C4-2B (cell line): ENCODE data around the gene MAFG.
A peak's percentile ranks its signal among the peaks of the same experiment; 100 is the strongest.

Source experiments
- H3K27ac ChIP-seq: fragments of 450-650 bp; 2 replicates; pipeline ENCODE4 v1.5.1; 2017
- ZFX ChIP-seq: fragments of 450-650 bp; IDR thresholded peaks from 2 replicates; pipeline ENCODE4 v1.6.1; 2017
- TF ChIP-seq, protein P1 (sequence below): fragments of 450-650 bp; conservative IDR thresholded peaks from 2 replicates; pipeline ENCODE4 v1.5.1; 2017; ENCODE audit warnings: mild to moderate bottlenecking

Gene MAFG

GRCh38 chr17:81939881-81940385 lies 12.4 kb upstream of the MAFG start:
- no peak for TF ChIP-seq ZFX
- TF ChIP-seq, protein P1, sequence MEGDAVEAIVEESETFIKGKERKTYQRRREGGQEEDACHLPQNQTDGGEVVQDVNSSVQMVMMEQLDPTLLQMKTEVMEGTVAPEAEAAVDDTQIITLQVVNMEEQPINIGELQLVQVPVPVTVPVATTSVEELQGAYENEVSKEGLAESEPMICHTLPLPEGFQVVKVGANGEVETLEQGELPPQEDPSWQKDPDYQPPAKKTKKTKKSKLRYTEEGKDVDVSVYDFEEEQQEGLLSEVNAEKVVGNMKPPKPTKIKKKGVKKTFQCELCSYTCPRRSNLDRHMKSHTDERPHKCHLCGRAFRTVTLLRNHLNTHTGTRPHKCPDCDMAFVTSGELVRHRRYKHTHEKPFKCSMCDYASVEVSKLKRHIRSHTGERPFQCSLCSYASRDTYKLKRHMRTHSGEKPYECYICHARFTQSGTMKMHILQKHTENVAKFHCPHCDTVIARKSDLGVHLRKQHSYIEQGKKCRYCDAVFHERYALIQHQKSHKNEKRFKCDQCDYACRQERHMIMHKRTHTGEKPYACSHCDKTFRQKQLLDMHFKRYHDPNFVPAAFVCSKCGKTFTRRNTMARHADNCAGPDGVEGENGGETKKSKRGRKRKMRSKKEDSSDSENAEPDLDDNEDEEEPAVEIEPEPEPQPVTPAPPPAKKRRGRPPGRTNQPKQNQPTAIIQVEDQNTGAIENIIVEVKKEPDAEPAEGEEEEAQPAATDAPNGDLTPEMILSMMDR = no peak
- no peak overlapping the region for H3K27ac ChIP-seq

DNA sequence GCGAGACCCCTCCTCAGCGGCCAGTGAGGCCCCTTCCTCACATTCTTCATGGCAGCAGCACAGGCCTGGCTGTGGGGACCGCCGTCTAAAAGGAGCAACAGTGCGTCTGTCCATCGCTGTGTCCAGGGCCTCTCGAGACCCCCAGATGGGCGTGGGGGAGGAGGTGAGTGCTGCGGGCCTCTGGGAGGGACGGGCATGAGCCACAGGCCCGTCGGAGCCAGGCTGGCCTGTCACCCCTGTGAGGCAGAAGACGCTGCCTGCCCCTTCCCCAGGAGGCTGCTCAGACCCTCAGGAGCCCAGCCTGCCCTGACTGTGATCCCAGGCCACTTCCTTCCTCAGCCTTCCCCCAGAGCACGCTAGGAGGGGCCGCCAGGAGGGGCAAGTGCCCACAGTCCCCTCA lies 11.7 kb upstream of the MAFG start:
- no peak overlapping the region for H3K27ac ChIP-seq
- TF ChIP-seq ZFX = no peak
- TF ChIP-seq, protein P1 = no peak

GRCh38 chr17:81935709-81936084 lies 8.2 kb upstream of the MAFG start:
- TF ChIP-seq, protein P1 = no peak
- TF ChIP-seq ZFX = no peak
- H3K27ac ChIP-seq = peak overlapping the region; percentile 91

GRCh38 chr17:81934850-81935708 lies 7.5 kb upstream of the MAFG start:
- TF ChIP-seq ZFX = no peak
- TF ChIP-seq, protein P1 = no peak
- H3K27ac ChIP-seq = no peak overlapping the region; the same call in 1 of the 2 replicates

DNA sequence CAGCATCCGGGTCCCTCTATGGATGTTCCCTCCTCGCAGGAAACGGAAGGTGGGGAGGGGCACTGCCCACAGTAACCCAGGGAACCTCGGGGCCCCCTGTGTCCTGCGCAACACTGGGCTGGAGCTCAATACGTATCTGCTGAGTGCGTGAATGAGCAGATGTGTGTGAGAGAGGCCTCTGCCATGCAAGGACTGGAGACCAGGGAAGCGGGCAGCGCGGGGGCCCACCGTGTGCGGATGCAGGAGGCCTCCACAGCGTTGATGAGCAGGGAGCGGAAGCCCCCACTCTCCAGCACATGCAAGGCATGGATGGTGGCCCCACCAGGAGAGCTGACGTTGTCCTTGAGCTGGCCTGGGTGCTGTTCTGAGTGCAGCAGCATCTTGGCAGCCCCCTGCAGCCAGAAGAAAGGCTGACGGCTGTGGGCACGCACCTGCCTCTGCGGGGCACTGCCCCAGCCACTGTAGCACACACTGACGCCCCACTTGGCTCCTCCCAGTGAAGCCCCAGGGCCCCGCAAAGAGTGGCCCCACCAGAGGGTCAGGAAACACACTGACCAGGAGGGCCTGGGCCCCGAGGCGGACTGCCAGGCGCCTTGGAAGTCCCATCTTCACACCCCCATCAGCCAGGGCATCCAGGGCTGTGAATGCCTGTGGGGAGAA lies 6.7 kb upstream of the MAFG start:
- TF ChIP-seq, protein P1 = no peak
- TF ChIP-seq ZFX = no peak
- H3K27ac ChIP-seq = no peak overlapping the region

- TF ChIP-seq, protein P1 = no peak
- TF ChIP-seq ZFX = no peak
- H3K27ac ChIP-seq = no peak overlapping the region
Observed at GRCh38 chr17:81933178-81933699, 5.7 kb upstream of the MAFG start.
